ENCODE measurements around the gene WDR4. TPM values are rescaled to one million over a fixed set of nuclear protein-coding genes. Genes with fewer than 3 reads are reported as not detected.
A peak's percentile ranks its signal among the peaks of the same experiment; 100 is the strongest.
"Not testable (repeated sequence)": the region's sequence is repeated elsewhere in the genome, so short reads cannot be mapped to it uniquely, and the experiment has no call there.

WDR4 gene
- polyA plus RNA-seq, 1 donor: 12.7 TPM

DNA sequence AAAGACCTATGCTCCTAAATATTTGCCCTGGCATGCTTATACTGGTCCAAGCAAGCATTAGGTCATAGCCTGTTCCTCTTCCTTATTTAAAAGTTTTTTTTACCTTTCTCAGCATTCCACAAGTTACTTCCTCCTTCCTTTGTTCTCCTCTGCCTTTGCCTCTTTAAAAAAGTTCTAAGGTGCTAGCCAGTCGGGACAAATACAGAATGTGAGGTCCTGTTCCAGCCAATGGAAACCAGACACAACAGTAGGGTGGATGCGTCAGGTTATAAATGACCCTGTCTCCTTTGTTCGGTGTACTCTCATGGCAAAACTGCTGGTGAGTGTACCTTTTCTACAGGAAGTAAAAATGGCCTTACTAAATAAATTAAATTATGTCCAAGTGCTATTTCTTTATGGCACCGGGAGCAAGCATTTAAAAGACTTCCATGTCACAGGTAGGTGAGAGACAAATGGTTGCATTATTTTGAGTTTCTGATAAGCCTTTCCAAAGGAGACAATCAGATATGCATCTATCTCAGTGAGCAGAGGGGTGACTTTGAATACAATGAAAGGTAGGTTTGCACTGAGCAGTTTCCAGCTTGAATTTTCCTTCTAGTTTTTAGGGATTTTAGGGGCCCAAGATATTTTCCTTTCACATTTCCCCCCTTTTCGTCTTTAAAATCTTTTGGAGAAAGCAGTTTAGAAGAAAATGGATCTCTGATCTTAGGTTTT, 66.7 kb downstream of the WDR4 start:
- H3K4me1 ChIP-seq (ENCODE audit: control insufficient read depth, insufficient read depth, low read length); H3K9me3 ChIP-seq (ENCODE audit: control insufficient read depth, low read depth, low read length); H3K36me3 ChIP-seq (ENCODE audit: control insufficient read depth, insufficient read depth, low read length); H3K27me3 ChIP-seq (ENCODE audit: control insufficient read depth, insufficient read depth, low read length); H3K27ac ChIP-seq (ENCODE audit: low read length); H3K4me3 ChIP-seq (ENCODE audit: low read length); DNase-seq: not testable (repeated sequence)
- 60% methylated on average over 1 of the region's 5 CpGs for WGBS (ENCODE audit: insufficient coverage, low lambda C conversion rate)

DNA sequence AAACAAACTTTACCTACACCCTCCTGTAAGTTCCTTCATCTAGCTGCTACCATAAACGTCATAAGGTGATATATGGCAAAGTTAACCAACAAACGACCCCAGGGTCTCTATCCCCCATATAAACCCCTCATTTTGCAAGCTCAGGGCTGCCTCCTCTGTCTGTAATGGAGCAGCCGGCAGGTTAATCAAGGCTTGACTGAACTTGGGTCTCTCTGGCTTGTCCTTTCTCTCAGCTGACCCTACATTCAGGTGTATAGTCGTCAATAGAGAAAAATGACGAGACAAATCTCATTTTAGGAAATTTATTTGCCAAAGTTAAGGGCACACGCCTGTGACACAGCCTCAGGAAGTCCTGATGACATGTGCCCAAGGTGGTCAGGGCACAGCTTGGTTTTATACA, 67.4 kb downstream of the WDR4 start:
- WGBS (ENCODE audit: insufficient coverage, low lambda C conversion rate): 92% methylated on average over 2 of the region's 6 CpGs
- no peak for DNase-seq
- Histone ChIP-seq H3K27ac (ENCODE audit: low read length) (no peak overlapping the region), H3K4me1 (ENCODE audit: control insufficient read depth, insufficient read depth, low read length) (peaks cover 6% of the 10 kb centered on the region), H3K36me3 (ENCODE audit: control insufficient read depth, insufficient read depth, low read length) (no peaks in the 10 kb centered on the region), H3K4me3 (ENCODE audit: low read length) (no peak overlapping the region), H3K27me3 (ENCODE audit: control insufficient read depth, insufficient read depth, low read length) (peaks cover under 1% of the 10 kb centered on the region), H3K9me3 (ENCODE audit: control insufficient read depth, low read depth, low read length) (peaks cover 5% of the 10 kb centered on the region)

DNA sequence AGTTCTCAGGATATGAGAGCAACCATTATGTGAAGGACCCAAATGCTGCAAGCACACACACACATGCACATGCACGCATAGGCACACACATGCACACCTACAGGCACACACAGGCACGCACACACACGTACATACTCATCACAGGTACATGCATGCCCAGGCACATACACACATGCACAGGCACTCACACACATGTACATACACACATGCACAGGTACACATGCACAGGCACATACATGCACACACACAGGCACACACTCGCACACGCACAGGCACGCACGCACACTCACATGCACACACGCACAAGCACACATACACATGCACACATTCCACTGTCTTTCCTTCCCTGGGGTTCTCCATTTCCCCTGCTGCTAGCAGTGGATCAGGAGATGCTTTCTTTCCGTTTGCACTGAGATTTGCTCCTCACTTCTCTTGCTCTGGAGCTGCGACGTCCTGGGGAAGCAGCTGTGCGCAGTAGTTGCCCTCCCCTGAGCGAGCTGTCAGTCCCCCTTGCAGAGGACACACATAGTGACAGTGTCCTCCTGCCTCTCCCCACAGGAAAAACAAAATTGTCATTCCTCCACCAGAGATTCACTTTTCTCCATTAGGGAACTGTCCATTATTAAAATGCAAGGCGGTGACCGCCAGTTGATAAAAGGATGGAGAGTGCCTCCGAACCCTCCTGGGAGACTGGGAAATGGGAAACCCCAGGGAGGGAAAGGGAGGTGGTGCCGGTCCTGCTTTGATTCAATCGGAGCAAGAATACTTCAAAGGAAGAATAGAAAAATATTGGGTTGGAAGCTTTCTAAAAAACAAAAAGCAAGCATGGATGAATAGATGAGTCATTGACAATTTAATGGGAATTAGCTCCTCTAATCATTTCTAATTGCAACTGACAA, 69.5 kb downstream of the WDR4 start:
- Histone ChIP-seq H3K27ac (ENCODE audit: low read length) (no peak overlapping the region), H3K4me3 (ENCODE audit: low read length) (no peak overlapping the region), H3K36me3 (ENCODE audit: control insufficient read depth, insufficient read depth, low read length) (no peaks in the 10 kb centered on the region), H3K9me3 (ENCODE audit: control insufficient read depth, low read depth, low read length) (no peaks in the 10 kb centered on the region), H3K27me3 (ENCODE audit: control insufficient read depth, insufficient read depth, low read length) (peaks cover 3% of the 10 kb centered on the region), H3K4me1 (ENCODE audit: control insufficient read depth, insufficient read depth, low read length) (peaks cover 11% of the 10 kb centered on the region)
- DNase-seq: no peak
- WGBS (ENCODE audit: insufficient coverage, low lambda C conversion rate): 100% methylated on average over 2 of the region's 18 CpGs

DNA sequence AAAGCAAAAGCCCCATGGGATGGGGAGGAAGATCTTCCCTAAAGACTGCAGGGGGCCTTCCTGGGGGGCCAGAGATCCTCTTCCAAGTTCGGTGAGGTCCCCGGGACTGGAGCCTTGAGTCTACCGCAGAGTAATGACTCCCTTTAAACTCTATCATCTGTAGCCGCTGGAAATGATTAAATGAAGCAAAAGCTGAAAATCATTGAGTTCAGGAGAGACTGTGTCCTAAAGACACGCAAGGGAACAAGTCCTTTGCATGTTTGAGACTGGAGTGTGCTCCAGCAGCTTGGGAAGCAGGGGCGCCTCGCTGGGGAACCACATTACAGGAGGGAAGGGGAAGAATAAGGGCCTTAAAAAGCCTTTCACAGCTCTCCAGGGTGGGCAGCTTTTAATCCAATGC, 70.2 kb downstream of the WDR4 start:
- H3K4me1 ChIP-seq (ENCODE audit: control insufficient read depth, insufficient read depth, low read length): peaks cover 11% of the 10 kb centered on the region
- WGBS (ENCODE audit: insufficient coverage, low lambda C conversion rate): 100% methylated on average over 1 of the region's 7 CpGs
- no peak overlapping the region for H3K4me3 ChIP-seq (ENCODE audit: low read length)
- no peak for DNase-seq
- no peaks in the 10 kb centered on the region for H3K36me3 ChIP-seq (ENCODE audit: control insufficient read depth, insufficient read depth, low read length)
- H3K9me3 ChIP-seq (ENCODE audit: control insufficient read depth, low read depth, low read length): no peaks in the 10 kb centered on the region
- no peak overlapping the region for H3K27ac ChIP-seq (ENCODE audit: low read length)
- H3K27me3 ChIP-seq (ENCODE audit: control insufficient read depth, insufficient read depth, low read length): peaks cover 3% of the 10 kb centered on the region

DNA sequence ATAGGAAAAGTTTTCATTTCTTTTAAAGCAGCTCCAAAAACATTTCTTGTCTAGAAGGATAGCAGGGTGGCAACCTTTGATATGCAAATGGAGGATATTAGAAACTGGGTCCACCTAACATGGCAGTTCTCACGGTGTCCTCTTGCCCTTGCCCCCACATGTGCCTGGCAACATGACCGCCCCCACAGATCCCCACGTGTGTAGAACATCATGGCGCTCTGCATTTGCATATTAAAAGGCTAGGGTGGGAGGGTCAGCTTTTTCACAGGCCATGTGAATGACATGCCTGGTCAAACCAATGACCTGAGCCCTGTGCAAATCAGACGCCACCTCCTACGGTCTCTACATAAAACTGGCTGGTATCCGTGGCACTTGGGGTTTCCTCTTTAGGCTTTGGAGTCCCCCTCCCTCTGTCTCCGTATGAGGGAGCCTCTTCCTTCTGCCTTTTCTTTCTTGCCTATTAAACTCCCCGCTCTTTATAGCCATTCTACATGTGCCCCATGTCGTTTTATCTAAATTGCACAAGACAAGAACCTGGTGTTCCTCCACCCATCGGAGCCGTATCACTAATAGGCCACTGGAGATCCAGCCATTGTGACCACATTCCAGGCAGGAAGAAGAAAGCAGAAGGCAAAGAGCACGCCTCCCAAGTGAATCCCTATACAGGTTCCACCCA, 71.3 kb downstream of the WDR4 start:
- DNase-seq: no peak
- Histone ChIP-seq H3K27ac (ENCODE audit: low read length) (peak overlapping the region; percentile 3), H3K4me1 (ENCODE audit: control insufficient read depth, insufficient read depth, low read length) (peaks cover 11% of the 10 kb centered on the region), H3K4me3 (ENCODE audit: low read length) (no peak overlapping the region), H3K9me3 (ENCODE audit: control insufficient read depth, low read depth, low read length) (no peaks in the 10 kb centered on the region), H3K27me3 (ENCODE audit: control insufficient read depth, insufficient read depth, low read length) (peaks cover 3% of the 10 kb centered on the region), H3K36me3 (ENCODE audit: control insufficient read depth, insufficient read depth, low read length) (no peaks in the 10 kb centered on the region)
- no CpG with 5 or more reads among the region's 13 CpGs for WGBS (ENCODE audit: insufficient coverage, low lambda C conversion rate)

DNA sequence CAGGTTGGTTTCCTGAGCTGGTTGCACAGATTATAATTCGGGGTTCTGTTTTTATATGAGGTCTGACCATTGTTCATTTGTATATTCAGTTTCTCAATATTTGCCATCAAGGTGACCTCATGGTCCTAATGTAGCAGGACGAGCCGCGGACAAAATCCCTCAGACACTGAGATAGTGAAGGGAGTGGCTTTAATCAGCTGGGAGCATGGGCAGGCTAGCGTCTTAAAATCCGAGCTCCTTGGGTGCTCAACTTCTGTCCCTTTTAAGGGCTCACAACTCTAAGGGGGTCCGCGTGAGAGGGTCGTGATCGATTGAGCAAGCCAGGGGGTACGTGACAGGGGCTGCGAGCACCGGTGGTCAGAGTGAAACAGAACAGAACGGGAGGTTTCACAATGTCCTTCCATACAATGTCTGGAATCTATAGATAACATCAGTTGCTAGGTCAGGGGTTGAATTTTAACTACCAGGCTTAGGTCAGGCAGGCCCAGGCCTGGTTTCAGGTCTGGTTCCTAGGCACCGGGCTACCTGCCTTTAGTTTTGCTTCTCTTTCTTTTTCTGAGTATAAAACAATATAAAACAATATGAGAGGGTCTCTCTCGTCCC, 71.9 kb downstream of the WDR4 start:
- H3K4me1 ChIP-seq (ENCODE audit: control insufficient read depth, insufficient read depth, low read length): peaks cover 11% of the 10 kb centered on the region
- peak overlapping the region; percentile 8 for H3K4me3 ChIP-seq (ENCODE audit: low read length)
- H3K36me3 ChIP-seq (ENCODE audit: control insufficient read depth, insufficient read depth, low read length); H3K27me3 ChIP-seq (ENCODE audit: control insufficient read depth, insufficient read depth, low read length); H3K9me3 ChIP-seq (ENCODE audit: control insufficient read depth, low read depth, low read length): not testable (repeated sequence)
- peak in 1 of 2 donors; percentile 12 for DNase-seq
- H3K27ac ChIP-seq (ENCODE audit: low read length): peak overlapping the region; percentile 24
- WGBS (ENCODE audit: insufficient coverage, low lambda C conversion rate): no CpG with 5 or more reads among the region's 16 CpGs

DNA sequence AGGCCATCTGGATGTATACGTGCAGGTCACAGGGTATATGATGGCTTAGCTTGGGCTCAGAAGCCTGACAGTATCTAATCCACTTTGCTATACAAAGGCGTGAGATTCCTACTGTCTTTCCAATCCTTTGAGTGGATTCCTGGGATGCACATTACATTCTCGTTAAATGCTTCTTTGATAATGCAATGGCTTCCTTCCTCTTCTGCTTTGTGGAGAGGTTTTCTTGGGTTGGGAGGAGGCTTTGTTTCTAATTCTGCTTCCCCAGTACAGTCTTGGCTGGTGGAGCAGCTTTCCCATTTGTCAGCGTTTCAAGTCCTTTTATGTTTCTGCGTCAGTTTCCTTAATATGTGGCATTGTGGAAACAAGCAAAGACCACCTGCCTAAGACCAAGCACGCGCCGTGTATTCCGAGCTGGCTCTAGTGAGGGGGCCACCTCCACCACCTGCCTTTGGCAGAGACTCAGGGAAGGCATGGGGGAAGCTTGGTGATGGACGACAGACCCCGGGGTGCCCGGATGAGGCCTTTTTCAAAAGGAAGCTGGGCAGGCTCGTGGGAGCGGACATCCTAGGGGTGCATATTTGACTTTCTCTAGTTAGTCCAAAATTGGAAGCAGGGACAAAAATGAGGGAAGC, 72.7 kb downstream of the WDR4 start:
- Histone ChIP-seq H3K4me3 (ENCODE audit: low read length) (no peak overlapping the region), H3K9me3 (ENCODE audit: control insufficient read depth, low read depth, low read length) (no peaks in the 10 kb centered on the region), H3K36me3 (ENCODE audit: control insufficient read depth, insufficient read depth, low read length) (no peaks in the 10 kb centered on the region), H3K27ac (ENCODE audit: low read length) (peak overlapping the region; percentile 24), H3K4me1 (ENCODE audit: control insufficient read depth, insufficient read depth, low read length) (peaks cover 11% of the 10 kb centered on the region), H3K27me3 (ENCODE audit: control insufficient read depth, insufficient read depth, low read length) (peaks cover 3% of the 10 kb centered on the region)
- DNase-seq: no peak
- 100% methylated on average over 1 of the region's 14 CpGs for WGBS (ENCODE audit: insufficient coverage, low lambda C conversion rate)

DNA sequence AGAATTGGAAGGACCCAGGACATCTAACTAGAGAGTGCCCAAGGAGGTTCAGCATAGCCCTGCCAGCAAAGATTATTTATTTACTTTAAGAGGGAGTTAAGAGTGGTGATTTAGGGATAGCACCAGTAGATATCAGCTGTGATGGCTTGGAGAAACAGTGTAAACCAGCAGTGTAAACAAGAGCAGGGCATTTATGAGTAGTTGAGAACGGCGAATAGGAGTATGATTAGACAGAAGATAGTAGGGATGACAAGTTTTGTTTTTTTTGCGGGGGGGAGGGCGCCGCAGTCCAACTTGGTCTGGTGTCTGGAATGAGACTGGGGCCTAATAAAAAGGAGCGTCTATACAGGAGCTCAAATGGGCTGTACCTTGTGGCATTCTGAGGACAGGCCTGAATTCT, 77.7 kb downstream of the WDR4 start:
- 70% methylated on average over 2 of the region's 6 CpGs for WGBS (ENCODE audit: insufficient coverage, low lambda C conversion rate)
- not testable (repeated sequence) for H3K36me3 ChIP-seq (ENCODE audit: control insufficient read depth, insufficient read depth, low read length); H3K4me1 ChIP-seq (ENCODE audit: control insufficient read depth, insufficient read depth, low read length); H3K27ac ChIP-seq (ENCODE audit: low read length); H3K27me3 ChIP-seq (ENCODE audit: control insufficient read depth, insufficient read depth, low read length); DNase-seq; H3K4me3 ChIP-seq (ENCODE audit: low read length); H3K9me3 ChIP-seq (ENCODE audit: control insufficient read depth, low read depth, low read length)

DNA sequence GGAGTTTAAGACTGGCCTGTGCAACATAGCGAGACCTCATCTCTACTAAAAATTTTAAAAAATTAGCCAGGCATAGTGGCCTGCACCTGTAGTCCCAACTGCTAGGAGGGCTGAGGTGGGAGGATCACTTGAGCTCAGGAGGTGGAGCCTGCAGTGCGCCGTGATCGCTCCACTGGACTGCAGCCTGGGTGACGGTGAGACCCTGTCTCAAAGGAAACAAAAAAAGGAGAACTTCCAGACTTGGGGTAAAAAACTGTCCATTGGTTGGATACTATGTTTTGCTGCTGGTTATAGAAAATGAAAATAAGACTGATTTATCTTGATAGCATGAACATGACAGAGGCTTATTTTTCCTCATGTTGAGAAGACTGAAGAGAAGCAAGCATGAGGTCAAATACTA, 79.4 kb downstream of the WDR4 start:
- no CpG with 5 or more reads among the region's 5 CpGs for WGBS (ENCODE audit: insufficient coverage, low lambda C conversion rate)
- Histone ChIP-seq H3K36me3 (ENCODE audit: control insufficient read depth, insufficient read depth, low read length) (no peaks in the 10 kb centered on the region), H3K4me3 (ENCODE audit: low read length) (no peak overlapping the region)

DNA sequence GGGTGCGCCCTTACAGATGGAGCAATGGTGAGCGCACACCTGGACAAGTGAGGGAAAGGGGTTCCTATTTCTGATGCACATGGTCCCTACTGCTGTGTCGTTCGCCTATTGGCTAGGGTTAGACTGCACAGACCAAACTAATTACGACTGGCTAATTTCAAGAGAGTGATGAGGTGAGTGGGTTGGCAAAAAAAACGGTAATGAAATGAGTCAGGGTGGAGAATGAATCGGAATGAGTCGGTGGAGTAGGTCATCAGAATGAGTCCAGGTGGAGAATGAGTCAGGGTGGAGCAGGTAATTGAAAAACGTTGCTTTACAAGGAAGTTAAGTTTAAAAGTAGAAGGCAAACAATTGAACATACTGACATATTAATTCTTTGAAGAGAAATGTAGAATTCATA, 79.8 kb downstream of the WDR4 start:
- Histone ChIP-seq H3K4me3 (ENCODE audit: low read length) (no peak overlapping the region), H3K27me3 (ENCODE audit: control insufficient read depth, insufficient read depth, low read length) (no peaks in the 10 kb centered on the region), H3K36me3 (ENCODE audit: control insufficient read depth, insufficient read depth, low read length) (no peaks in the 10 kb centered on the region), H3K9me3 (ENCODE audit: control insufficient read depth, low read depth, low read length) (no peaks in the 10 kb centered on the region), H3K4me1 (ENCODE audit: control insufficient read depth, insufficient read depth, low read length) (peaks cover 9% of the 10 kb centered on the region), H3K27ac (ENCODE audit: low read length) (no peak overlapping the region)
- no peak for DNase-seq
- WGBS (ENCODE audit: insufficient coverage, low lambda C conversion rate): 91% methylated on average over 6 of the region's 9 CpGs

More for the DNA sequence above, 79.4 kb downstream of the WDR4 start:
- H3K27me3 ChIP-seq (ENCODE audit: control insufficient read depth, insufficient read depth, low read length): no peaks in the 10 kb centered on the region
- no peaks in the 10 kb centered on the region for H3K9me3 ChIP-seq (ENCODE audit: control insufficient read depth, low read depth, low read length)
- H3K27ac ChIP-seq (ENCODE audit: low read length): no peak overlapping the region
- H3K4me1 ChIP-seq (ENCODE audit: control insufficient read depth, insufficient read depth, low read length): peaks cover 9% of the 10 kb centered on the region
- DNase-seq: no peak
